Heart right ventricle (tissue), 16 donors: ENCODE data around the gene MGAT1. TPM values are rescaled to one million over a fixed set of nuclear protein-coding genes. Genes with fewer than 3 reads are reported as not detected.
A peak's percentile ranks its signal among the peaks of the same experiment; 100 is the strongest.

Source experiments
- ATAC-seq, 8 donors: fragments of 200-7000 bp; cut with Tn5 transposase; one replicate each; pipeline ENCODE4 v1.9.1; 2020; ENCODE audit warnings: mild to moderate bottlenecking in 8 of 8, moderate library complexity in 8 of 8, moderate number of reproducible peaks in 1 of 8
- DNase-seq, 2 donors: peaks; one replicate each; pipeline ENCODE4 v3.0.0-alpha.2; 2020
- H3K27ac ChIP-seq, 10 donors: fragments of 200-600 bp; sonication (generic) in 2 of 10; one replicate each; pipeline versions ENCODE4 v1.5.0 to v1.8.0; 2020 to 2022; ENCODE audit warnings: mild to moderate bottlenecking in 3 of 10
- H3K27me3 ChIP-seq, 7 donors: fragments of 200-600 bp; one replicate each; pipeline ENCODE4 v1.8.0; 2021 to 2022; ENCODE audit warnings: mild to moderate bottlenecking in 2 of 7
- H3K36me3 ChIP-seq, 9 donors: fragments of 200-600 bp; sonication (generic) in 1 of 9; one replicate each; pipeline versions ENCODE4 v1.5.0 to v1.8.0; 2020 to 2022; ENCODE audit warnings: mild to moderate bottlenecking in 2 of 9
- H3K4me1 ChIP-seq, 9 donors: fragments of 200-600 bp; sonication (generic) in 1 of 9; one replicate each; pipeline versions ENCODE4 v1.5.0 to v1.8.0; 2020 to 2022; ENCODE audit warnings: mild to moderate bottlenecking in 4 of 9
- H3K4me3 ChIP-seq, 10 donors: fragments of 200-600 bp; sonication (generic) in 2 of 10; one replicate each; pipeline versions ENCODE4 v1.5.0 to v1.8.0; 2020 to 2022; ENCODE audit warnings: mild to moderate bottlenecking in 7 of 10, moderate library complexity in 2 of 10
- H3K9me3 ChIP-seq, 11 donors: fragments of 200-600 bp in 10 of 11; sonication (generic) in 2 of 11; one replicate each; pipeline versions ENCODE4 v1.5.0 to v1.8.0; 2013 to 2022; ENCODE audit warnings: mild to moderate bottlenecking in 2 of 11, control low read depth in 1 of 11, moderate library complexity in 1 of 11
- WGBS, 2 donors: extraction: QIAGEN DNeasy Blood & Tissue Kit; methylation state at CpG; one replicate each; pipeline ENCODE4 v1.1.7; 2013; ENCODE audit warnings: inconsistent platforms in 1 of 2; 5-methylcytosine and 5-hydroxymethylcytosine counted together
- intact Hi-C, 10 donors: fragments of 100-400 bp; cut with DNase I; formaldehyde crosslinking; loops; one replicate each; pipeline versions ENCODE4 v1.11.1 to v1.14.2; 2022
- polyA plus RNA-seq, 2 donors: library from polyadenylated mRNA; stranded (reverse); fragments of 200-250 nt; gene quantifications; one replicate each; pipeline ENCODE4 v1.2.3, GENCODE V29; 2013
- total RNA-seq, 10 donors: library from RNA; stranded (reverse); fragmentation: NEBNext Ultra II Directional in 3 of 10; extraction: Animal tissue kit (Norgen Biotek cat#: 25700) in 3 of 10; gene quantifications; one replicate each; pipeline versions ENCODE4 v1.2.1 to v1.2.4, GENCODE V29; 2021 to 2023
- TF ChIP-seq, protein P1 (sequence below), 9 donors: fragments of 200-600 bp; sonication (generic) in 2 of 9; IDR thresholded peaks; one replicate each; pipeline versions ENCODE4 v1.5.0 to v1.8.0; 2021 to 2022; ENCODE audit warnings: antibody characterized with exemption in 9 of 9, mild to moderate bottlenecking in 5 of 9, moderate library complexity in 1 of 9
- donor health status: Arrhythmogenic right ventricular cardiomyopathy.
- donor health status: ischemic (EF 13 %, LVEDD 7.1; RV severe dilation, severe dysfunction).
- donor health status: healthy with polysubstance abuse.
- donor health status: DM: no; HTN: yes; CAD: no.
- donor health status: DM: no; HTN: no; CAD: no.
- donor health status: ischemic (EF 25% LVEDD 6.9; RV normal size, moderate dysfunction).
- donor health status: ischemic (EF 25% LVEDD 5.7; RV mildly dilated, moderate dysfunction).
- donor health status: healthy.
- donor health status: DM: yes; HTN: yes; CAD: no.
- donor health status: Ischemic cardiomyopathy.
- donor health status: ischemic (EF 35%, LVEDD 5.7; RV mildly dilated, moderate dysfunction).
- donor health status: nonischemic (EF 11% LVEDD 7.7; RV severe dilation, severe dysfunction).
- donor health status: DM: yes; HTN: yes; CAD: no.
- donor health status: PGD.
- donor health status: ischemic (EF 29% LVEDD 5.4; RV normal size, mild dysfunction).
- donor health status: nonischemic (EF 23%, LVEDD 6.1; RV moderate dilation, normal function).

Gene MGAT1
- total and polyA plus RNA-seq, 12 donors: 50.1 to 127 (median 66.1) TPM

DNA sequence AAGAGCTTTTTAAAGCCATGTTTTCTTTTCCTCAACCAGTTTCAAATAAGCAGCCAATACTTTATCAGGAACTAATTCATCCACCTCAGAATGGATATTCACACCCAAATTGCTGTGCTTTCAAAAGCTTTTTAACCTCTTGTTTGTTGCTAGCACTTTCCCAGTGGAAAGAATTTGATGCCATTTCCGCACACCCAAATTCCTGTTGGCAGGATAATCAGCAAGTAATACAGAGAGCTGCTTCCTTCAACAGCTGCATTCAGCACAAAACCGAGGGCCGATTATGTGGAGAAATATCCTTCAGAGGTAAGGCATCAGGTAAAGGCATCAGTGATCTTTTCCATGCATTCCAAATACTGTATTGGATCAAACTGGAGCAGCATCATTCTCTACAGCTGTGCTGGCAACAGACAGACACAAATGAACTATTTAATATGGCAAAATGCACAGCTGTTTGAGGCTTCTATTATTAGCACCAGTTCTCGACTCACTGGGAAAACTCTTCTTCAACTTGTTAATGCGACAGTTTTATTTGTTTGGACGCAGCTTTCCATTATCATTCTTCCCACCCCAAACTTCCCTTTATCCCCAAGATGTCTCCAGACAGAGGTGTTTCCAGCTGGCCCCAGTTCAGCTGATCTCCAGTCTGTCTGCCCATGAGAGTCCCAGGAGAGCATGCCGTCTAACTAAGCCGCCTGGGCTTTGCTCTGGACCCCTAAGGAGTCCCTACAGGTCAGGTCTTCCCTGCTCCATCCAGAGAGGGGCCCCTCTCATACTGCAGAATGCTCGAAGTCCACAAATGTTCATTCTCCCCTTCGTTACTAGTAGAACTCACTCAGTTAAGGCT lies 22.2 kb upstream of the MGAT1 start:
- Histone ChIP-seq H3K27ac (peak overlapping the region in 9 of 10 donors; percentile 23 to 70 (median 50)), H3K27me3 (no peaks in the 10 kb centered on the region), H3K4me1 (peaks cover 9 to 69% (median 61%) of the 10 kb centered on the region in 9 donors), H3K9me3 (peaks cover 0 to 18% (median 0%) of the 10 kb centered on the region in 11 donors), H3K4me3 (no peak overlapping the region), H3K36me3 (peaks cover 0 to 8% (median 0%) of the 10 kb centered on the region in 9 donors)
- DNase-seq (no peak), ATAC-seq (no peak)
- intact Hi-C loops: loop anchor here in 1 of 10 donors (2.0 kb wide), 1 partner anchor 20 kb away; no protein-coding TSS in a partner anchor
- TF ChIP-seq, protein P1, sequence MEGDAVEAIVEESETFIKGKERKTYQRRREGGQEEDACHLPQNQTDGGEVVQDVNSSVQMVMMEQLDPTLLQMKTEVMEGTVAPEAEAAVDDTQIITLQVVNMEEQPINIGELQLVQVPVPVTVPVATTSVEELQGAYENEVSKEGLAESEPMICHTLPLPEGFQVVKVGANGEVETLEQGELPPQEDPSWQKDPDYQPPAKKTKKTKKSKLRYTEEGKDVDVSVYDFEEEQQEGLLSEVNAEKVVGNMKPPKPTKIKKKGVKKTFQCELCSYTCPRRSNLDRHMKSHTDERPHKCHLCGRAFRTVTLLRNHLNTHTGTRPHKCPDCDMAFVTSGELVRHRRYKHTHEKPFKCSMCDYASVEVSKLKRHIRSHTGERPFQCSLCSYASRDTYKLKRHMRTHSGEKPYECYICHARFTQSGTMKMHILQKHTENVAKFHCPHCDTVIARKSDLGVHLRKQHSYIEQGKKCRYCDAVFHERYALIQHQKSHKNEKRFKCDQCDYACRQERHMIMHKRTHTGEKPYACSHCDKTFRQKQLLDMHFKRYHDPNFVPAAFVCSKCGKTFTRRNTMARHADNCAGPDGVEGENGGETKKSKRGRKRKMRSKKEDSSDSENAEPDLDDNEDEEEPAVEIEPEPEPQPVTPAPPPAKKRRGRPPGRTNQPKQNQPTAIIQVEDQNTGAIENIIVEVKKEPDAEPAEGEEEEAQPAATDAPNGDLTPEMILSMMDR (IDR thresholded peaks at IDR 0.05): no peak
- WGBS, 2 donors: 44 to 45% methylated on average over 10 of the region's 10 CpGs

DNA sequence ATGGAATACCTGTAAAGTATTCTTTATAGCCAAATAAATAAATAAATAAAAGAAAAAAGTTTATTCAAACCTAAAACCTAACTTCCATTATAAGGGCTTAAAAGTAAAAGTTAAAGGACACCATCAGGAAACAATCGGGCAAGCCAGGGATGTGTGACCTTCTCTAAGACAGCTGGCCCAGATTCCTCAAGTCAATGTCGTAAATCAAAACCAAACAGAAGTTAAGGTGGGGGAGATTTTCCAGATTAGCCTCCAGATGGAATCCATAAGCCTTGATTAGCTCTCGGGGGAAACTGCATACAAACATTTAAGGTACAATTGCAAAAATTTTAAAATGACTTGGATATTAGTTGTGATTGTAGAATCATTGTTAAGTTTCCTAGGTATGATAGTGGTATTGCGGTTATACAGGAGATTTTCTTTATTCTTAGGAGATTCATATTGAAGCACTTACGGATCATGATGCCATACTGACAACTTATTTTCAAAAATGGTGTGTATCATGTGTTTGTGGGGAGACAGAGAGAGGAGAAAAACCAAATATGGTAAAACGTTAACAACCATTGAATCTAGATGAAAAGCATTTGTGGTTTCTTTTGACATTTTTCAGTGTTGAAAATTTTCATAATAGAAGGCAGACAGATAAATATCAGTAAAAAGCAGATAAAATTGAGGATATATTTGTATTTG lies 21.5 kb upstream of the MGAT1 start:
- WGBS, 2 donors: 59 to 72% methylated on average over 6 of the region's 6 CpGs
- intact Hi-C loops: loop anchor here in 1 of 10 donors (2.0 kb wide), 1 partner anchor 19 kb away; no protein-coding TSS in a partner anchor
- DNase-seq: no peak

DNA sequence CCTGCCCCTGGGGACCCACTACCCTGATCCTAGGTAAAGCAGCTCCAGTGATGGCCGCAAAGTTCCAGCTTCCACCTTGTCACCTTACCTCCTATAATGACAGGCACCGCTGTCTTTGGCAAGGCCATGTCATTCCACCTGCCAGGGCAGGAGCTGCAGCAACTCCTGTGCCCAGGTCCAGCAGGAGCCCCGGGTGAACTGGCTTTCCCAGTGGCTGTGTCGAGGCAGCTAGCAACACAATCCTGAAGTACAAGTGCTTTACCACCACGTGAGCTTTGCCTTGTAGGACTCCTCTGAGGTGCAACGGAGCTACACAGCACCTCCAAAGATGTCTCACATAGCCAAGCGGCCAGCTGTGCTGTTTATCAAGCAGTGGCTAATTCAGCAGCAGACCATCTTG lies 20.7 kb upstream of the MGAT1 start:
- WGBS, 2 donors: 79 to 92% methylated on average over 7 of the region's 7 CpGs
- intact Hi-C loops: no loop called here
- TF ChIP-seq, protein P1 (IDR thresholded peaks at IDR 0.05): no peak
- peaks cover 13 to 75% (median 66%) of the 10 kb centered on the region in 9 donors for H3K4me1 ChIP-seq
- no peaks in the 10 kb centered on the region for H3K27me3 ChIP-seq
- peaks cover 0 to 4% (median 0%) of the 10 kb centered on the region in 11 donors for H3K9me3 ChIP-seq
- ATAC-seq: no peak
- no peak overlapping the region for H3K4me3 ChIP-seq
- no peak for DNase-seq
- H3K27ac ChIP-seq: peak overlapping the region in 5 of 10 donors; percentile 40 to 67 (median 51)
- no peaks in the 10 kb centered on the region for H3K36me3 ChIP-seq

More for the DNA sequence above, 21.5 kb upstream of the MGAT1 start:
- TF ChIP-seq, protein P1 (IDR thresholded peaks at IDR 0.05): no peak
- Histone ChIP-seq H3K4me3 (no peak overlapping the region), H3K27ac (peak overlapping the region in 8 of 10 donors; percentile 0 to 70 (median 50)), H3K36me3 (peaks cover 0 to 1% (median 0%) of the 10 kb centered on the region in 9 donors), H3K27me3 (no peaks in the 10 kb centered on the region), H3K9me3 (peaks cover 0 to 11% (median 0%) of the 10 kb centered on the region in 11 donors), H3K4me1 (peaks cover 9 to 67% (median 59%) of the 10 kb centered on the region in 9 donors)
- no peak for ATAC-seq

DNA sequence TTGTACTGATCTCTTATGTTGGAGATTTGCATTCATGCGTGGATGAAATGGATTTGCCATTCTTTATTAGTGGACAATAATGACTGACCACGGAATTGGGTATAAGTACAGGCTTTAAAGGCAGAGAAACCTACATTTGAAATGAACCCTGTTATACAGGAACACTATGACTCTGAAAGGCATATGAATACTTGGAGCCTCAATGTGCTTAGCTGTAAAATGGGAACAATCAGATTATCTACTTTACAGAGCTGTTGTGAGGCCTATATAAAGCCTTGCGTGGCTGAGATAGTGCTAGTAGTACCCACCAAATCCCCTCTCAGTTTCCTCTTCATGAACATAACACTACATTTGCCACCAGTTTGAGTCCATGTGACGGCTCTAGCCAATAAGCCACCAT lies 18.9 kb upstream of the MGAT1 start:
- Histone ChIP-seq H3K27ac (peak overlapping the region in 9 of 10 donors; percentile 21 to 89 (median 83)), H3K27me3 (no peaks in the 10 kb centered on the region), H3K36me3 (no peaks in the 10 kb centered on the region), H3K4me3 (no peak overlapping the region), H3K4me1 (peaks cover 17 to 92% (median 79%) of the 10 kb centered on the region in 9 donors), H3K9me3 (no peaks in the 10 kb centered on the region)
- TF ChIP-seq, protein P1 (IDR thresholded peaks at IDR 0.05): no peak
- intact Hi-C loops: no loop called here
- DNase-seq (no peak), ATAC-seq (no peak)
- 95 to 96% methylated on average over 4 of the region's 4 CpGs for WGBS, 2 donors
